ENCODE data around the gene KDM2B. TPM values are rescaled to one million over a fixed set of nuclear protein-coding genes. Genes with fewer than 3 reads are reported as not detected.

The KDM2B gene
- total and polyA plus RNA-seq, 3 donors from 2014 or later: 30.4 to 59.8 (median 54.9) TPM

GRCh38 chr12:121534495-121535148 lies 46.2 kb downstream of the KDM2B start:
- no peak for DNase-seq
- Histone ChIP-seq H3K4me3 (no peak overlapping the region), H3K9me3 (no peaks in the 10 kb centered on the region), H3K36me3 (ENCODE audit: low read depth, missing control alignments) (no peaks in the 10 kb centered on the region), H3K27me3 (no peaks in the 10 kb centered on the region), H3K27ac (no peak overlapping the region), H3K4me1 (peaks cover 23% of the 10 kb centered on the region)
- TF ChIP-seq CTCF (IDR thresholded peaks at IDR 0.05) (no peak), POLR2A (IDR thresholded peaks at IDR 0.05) (no peak)
- 83 to 84% methylated on average over 14 of the region's 14 CpGs for WGBS, 2 donors
- intact Hi-C loops (cut with DNase I; ENCODE audit: low total_unique reads): no loop called here

- peak; percentile 59 for DNase-seq
- H3K4me1 ChIP-seq: peaks cover 23% of the 10 kb centered on the region
- intact Hi-C loops (cut with DNase I; ENCODE audit: low total_unique reads): no loop called here
- WGBS, 2 donors: 49 to 53% methylated on average over 15 to 17 of the region's 17 CpGs
- H3K27ac ChIP-seq: peak overlapping the region in 1 of 2 donors; percentile 64
- no peaks in the 10 kb centered on the region for H3K9me3 ChIP-seq
- H3K36me3 ChIP-seq (ENCODE audit: low read depth, missing control alignments): no peaks in the 10 kb centered on the region
- no peak overlapping the region for H3K4me3 ChIP-seq
- no peaks in the 10 kb centered on the region for H3K27me3 ChIP-seq
- no peak for TF ChIP-seq CTCF (IDR thresholded peaks at IDR 0.05)
- TF ChIP-seq POLR2A (IDR thresholded peaks at IDR 0.05): no peak
These were observed 47.3 kb downstream of the KDM2B start for GRCh38 chr12:121533394-121534090.

- Histone ChIP-seq H3K9me3 (no peaks in the 10 kb centered on the region), H3K27me3 (no peaks in the 10 kb centered on the region), H3K4me1 (peaks cover 23% of the 10 kb centered on the region), H3K36me3 (ENCODE audit: low read depth, missing control alignments) (no peaks in the 10 kb centered on the region), H3K27ac (peak overlapping the region in 1 of 2 donors; percentile 64), H3K4me3 (no peak overlapping the region)
- no peak for DNase-seq
- no peak for TF ChIP-seq CTCF (IDR thresholded peaks at IDR 0.05)
- no peak for TF ChIP-seq POLR2A (IDR thresholded peaks at IDR 0.05)
- WGBS, 2 donors: 70 to 74% methylated on average over 14 to 16 of the region's 16 CpGs
- intact Hi-C loops (cut with DNase I; ENCODE audit: low total_unique reads): no loop called here
These were observed 48.1 kb downstream of the KDM2B start for GRCh38 chr12:121532503-121533393.

- H3K4me1 ChIP-seq: peaks cover 18% of the 10 kb centered on the region
- no peaks in the 10 kb centered on the region for H3K27me3 ChIP-seq
- TF ChIP-seq POLR2A (IDR thresholded peaks at IDR 0.05) (no peak), CTCF (IDR thresholded peaks at IDR 0.05) (no peak)
- no peaks in the 10 kb centered on the region for H3K9me3 ChIP-seq
- no peak for DNase-seq
- no peaks in the 10 kb centered on the region for H3K36me3 ChIP-seq (ENCODE audit: low read depth, missing control alignments)
- H3K27ac ChIP-seq: no peak overlapping the region
- intact Hi-C loops (cut with DNase I; ENCODE audit: low total_unique reads): no loop called here
- no peak overlapping the region for H3K4me3 ChIP-seq
- 100% methylated on average over 1 of the region's 1 CpG for WGBS, 2 donors
These were observed 49.5 kb downstream of the KDM2B start for GRCh38 chr12:121531356-121531750.
